NCI-H460 (cell line): ENCODE results near the gene WWOX. TPM values are rescaled to one million over a fixed set of nuclear protein-coding genes. Genes with fewer than 3 reads are reported as not detected.

Source experiments
- DNase-seq: peaks from one replicate; pipeline ENCODE4 v3.0.0-alpha.2; 2016; ENCODE audit warnings: low read depth; ENCODE audit errors: extremely low read depth
- total RNA-seq: library from RNA; depleted of rRNA; stranded (reverse); fragments of >200 nt; shearing (Covaris generic); gene quantifications from 2 replicates; pipeline ENCODE4 v1.2.3, GENCODE V29; 2014

WWOX gene
- total RNA-seq, 1 experiment from 2014 or later: 11.1 TPM

GRCh38 chr16:78619811-78620210, 520.4 kb downstream of the WWOX start:
- DNase-seq: no peak

- DNase-seq: no peak
Measured at GRCh38 chr16:78620291-78620690, 520.8 kb downstream of the WWOX start.

GRCh38 chr16:78623796-78624195, 524.3 kb downstream of the WWOX start:
- DNase-seq: no peak

DNA sequence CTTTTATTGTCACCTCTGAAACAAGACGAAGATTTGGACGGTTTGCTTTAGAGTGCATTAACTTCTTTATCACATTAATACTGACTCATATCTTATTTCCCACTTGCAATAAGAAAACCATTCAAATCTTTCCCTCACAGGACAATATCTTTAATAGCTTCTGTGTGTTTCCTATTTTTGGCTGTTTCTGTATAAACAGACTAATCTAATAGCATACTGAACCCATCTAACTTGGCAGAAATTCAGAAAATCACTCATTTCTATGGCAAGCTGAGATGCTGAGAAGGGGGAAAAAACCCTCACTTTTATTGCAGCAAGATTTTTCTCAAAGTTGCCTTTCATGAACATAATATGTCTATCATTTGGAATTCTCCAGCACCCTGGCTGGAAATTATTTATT, 524.9 kb downstream of the WWOX start:
- no peak for DNase-seq

DNA sequence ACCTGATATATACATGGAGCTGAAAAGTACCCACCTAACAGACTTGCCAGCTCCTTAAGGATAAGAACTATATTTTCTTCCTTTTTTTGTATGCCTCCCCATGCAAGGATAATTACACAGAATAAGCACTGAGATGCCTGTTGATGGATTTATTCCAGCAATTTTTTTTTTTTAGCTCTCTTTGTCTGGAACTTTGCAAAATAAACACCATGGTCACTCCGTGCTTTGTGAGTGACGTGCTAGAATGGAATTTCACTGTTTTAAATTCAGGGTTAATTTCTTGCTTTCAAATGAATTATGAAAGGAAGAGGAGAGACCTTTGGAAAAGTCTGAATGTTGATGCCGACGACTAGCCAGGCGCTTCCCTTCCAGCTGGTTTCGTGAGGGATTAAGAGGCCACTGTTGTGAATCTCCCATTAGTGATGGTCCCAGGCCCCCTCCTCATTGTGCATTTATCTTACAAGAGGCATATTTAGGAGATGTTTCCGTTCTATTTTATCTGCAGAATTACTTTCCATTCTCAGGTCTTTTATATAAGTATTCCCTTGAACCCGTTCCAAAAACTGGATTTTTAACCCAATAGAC, 529.1 kb downstream of the WWOX start:
- DNase-seq: no peak

DNA sequence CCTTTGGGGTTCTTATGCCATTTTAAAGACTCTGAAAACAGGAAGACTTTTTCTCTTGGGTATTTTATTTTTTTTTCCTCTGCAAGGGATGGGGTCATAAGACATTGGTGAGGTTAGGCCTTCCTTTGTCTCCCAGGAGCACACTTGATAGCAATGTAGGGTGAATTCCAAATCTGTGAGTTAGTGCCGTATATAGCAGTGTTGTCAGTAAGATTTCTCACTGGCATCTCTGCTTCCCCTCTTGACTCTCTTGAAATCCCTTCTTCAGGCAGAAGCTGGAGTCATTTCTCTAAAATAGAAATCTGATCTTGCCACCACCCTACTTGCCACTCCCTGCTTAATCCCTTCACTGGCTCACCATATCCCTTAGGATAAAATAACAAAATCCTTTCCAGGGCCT, 529.7 kb downstream of the WWOX start:
- no peak for DNase-seq

GRCh38 chr16:78630102-78630501, 530.6 kb downstream of the WWOX start:
- no peak for DNase-seq

DNA sequence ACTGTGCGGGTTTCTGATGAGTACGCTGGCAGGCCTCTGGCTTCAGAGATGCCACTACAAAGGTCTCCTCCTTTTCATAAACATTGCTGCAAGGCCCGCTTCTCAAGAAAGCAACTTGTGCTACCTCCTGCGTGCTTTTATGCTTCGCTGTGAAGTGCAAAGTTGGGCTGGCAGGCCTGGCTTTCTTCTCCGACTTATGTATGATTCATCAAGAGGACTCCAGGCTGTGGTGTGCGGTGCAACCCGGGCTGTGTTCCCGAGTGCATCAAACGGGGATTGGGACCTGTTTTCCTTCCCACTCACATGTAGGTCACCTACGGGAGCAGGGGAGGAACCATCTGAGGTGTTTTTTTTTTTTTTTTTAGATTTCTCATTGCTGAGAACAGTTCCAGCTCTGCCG, 534.1 kb downstream of the WWOX start:
- no peak for DNase-seq

GRCh38 chr16:78635807-78636206, 536.4 kb downstream of the WWOX start:
- no peak for DNase-seq

DNA sequence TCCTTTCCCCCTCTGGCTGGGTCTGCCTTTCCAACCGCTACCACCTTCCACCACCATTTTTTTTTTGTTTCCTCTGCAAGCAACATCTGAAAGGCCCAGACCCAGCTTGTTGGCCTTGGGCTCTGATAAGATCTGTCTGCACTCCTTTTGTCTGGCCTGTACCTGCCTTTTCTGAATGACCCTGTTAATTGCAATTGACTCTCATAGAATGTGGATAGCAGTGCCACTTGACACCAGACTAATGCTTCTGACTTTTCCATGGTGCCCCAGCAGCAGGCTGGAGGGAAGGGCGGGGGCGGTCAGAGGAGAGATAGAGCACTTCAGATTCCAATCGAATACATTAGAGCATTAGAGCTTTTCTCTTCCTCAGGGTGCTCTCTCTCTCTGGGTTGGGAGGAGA, 538.9 kb downstream of the WWOX start:
- no peak for DNase-seq

DNA sequence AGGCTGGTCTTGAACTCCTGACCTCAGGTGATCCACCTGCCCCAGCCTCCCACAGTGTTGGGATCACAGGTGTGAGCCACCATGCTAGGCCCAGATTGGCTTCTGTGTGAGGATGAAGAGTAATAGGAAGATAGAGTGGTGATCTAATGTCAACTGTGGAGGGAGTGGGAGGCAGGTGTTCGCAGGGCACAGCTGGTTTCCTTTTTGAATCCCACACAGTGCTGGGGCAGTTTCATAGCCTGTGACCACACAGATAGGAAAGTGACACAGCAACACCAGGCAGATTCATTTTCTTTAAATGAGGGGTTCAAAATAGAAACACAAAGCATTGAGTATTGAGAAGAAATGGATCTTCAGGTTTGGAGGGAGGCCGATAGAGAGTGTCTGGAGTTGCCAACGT, 540.3 kb downstream of the WWOX start:
- no peak for DNase-seq

DNA sequence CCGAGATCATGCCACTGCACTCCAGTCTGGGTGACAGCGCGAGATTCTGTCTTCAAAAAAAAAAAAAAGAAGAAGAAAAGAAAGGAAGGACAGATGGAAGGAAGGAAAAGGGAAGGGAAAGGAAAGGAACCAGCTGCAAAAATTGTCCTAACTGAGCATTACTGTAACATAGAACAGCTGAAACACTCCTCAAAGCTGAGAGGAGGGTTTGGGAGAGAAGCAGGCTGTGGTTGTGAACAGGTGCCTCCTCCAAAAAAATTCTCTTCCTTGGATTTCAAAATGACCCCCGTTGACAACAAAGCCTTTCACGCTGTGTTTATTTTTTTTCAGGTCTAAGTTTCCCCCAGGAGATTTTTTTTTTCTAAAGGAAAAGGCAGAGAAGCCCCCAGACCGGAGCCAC, 541.4 kb downstream of the WWOX start:
- no peak for DNase-seq

DNA sequence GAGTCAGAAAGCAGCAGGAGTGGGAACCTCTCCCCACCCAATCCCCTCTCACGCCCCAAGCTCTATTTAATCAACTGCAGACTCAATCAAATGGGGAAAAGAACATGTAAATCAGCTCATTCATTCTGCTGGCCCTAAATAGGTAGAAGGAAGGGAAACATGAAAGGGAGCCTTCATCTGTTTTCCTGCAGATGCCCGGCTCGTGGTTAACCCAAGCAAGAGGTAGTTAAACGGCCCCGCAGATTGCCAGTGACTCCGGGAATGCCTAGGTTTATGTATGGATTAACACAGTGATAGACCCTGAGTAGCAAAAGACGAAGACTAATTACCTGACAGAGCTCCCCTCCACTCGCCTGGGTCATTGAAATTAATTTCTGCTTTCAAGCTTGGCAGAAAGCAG, 542.0 kb downstream of the WWOX start:
- no peak for DNase-seq

DNA sequence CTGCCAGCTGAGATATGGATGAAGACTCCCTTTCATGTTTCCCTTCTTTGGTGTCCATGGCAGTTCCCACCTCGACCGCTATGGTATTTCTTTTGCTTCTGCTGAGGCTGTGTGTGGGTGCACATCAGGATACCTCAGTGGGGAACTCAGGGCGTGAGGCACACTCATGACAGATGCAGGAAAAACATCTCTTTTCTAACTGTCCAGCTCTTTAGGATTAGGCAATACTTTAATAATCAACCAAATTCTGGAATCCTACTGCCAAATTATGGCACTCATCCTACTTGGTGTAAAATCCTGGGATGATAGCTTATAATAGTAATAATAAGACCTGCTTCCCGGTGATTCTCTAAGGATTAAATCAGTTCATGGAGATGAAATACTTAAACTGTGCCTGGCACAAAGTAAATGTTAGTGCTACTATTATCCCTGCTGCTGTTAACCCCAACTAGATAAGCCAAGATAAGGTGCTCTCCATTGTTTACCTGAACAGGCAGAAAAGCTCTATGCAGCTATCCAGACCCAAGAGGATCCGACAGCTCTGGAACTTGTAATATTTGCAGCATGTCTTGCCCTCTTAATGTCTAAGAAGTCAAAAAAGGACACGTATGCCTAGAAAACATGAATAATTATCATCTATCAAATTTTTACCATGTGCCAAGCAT, 543.3 kb downstream of the WWOX start:
- no peak for DNase-seq

GRCh38 chr16:78645657-78646056, 546.2 kb downstream of the WWOX start:
- DNase-seq: no peak

DNA sequence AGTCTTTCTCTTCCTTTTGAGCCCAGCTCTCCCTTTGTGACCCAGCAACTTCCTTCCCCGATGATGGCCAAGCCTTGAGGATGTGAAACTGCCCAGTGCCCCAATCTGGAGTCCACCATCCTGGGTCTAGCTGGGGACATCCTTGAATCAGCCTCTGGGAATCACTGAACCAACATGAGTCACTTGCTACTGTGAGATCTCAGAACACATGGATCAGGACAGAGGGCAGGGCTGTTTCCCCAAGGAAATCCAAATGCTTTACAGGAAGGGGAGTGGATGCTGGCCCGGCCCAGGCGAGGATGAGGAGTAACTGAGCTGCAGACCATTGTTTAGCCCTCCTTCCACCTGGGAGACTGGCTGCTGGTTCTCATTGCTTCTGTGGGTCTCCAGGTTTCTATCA, 547.6 kb downstream of the WWOX start:
- no peak for DNase-seq

DNA sequence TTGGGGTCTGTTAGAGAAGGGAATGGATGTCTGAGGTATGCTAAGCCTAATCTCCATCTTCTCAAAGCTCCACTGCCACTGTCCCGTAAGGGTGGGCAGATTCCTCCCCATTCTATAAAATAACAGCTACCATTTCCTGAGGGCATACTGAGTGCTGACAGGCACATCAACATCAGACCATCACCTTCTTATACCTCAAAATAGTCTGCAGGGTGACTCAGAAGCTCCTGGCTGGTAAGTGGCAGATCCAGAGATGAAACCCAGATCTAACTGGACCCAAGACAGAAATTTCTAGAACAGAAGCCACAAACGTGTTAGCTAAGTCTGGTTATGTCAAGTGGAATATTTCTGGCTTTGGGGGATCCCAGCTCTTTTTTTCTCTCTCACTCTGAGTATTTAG, 548.0 kb downstream of the WWOX start:
- DNase-seq: no peak

DNA sequence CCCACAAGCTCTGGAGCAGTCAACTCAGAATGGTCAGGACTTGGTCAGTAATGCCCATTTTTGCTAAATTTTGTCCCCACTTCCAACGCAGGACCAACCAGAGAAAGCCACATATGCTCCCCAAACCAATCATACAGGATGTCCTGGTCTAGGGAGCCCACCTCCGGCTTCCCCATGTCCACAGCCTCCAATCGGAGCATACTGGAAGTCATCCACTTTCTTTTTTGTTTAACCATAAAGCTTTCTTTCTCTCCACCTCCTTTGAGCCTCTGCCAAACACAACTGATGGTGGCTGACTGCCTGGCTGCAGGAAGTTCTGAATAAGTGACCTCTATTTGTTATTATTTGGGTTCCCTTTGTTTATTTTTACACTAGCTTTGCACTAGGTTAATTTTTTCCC, 549.1 kb downstream of the WWOX start:
- DNase-seq: no peak

GRCh38 chr16:78650339-78651074, 551.1 kb downstream of the WWOX start:
- no peak for DNase-seq

DNA sequence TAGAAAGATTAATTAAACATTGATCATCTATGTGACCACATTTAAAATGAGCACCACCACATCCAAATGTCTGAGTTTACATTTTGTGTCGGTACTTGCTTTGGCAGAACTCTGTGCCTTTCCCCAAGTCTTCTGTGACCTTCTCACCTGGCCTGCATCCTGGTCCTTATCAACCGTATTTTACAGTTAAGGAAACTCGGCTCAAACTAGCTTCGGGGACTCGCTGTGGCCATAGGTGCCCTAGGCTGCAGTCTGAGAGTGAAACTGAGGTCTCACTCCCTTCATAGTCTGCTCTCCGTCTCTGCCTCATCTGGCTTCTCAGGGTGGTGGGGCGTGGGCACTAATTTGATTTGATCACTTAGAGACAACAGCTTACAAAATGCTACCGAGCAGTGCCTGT, 555.5 kb downstream of the WWOX start:
- no peak for DNase-seq

DNA sequence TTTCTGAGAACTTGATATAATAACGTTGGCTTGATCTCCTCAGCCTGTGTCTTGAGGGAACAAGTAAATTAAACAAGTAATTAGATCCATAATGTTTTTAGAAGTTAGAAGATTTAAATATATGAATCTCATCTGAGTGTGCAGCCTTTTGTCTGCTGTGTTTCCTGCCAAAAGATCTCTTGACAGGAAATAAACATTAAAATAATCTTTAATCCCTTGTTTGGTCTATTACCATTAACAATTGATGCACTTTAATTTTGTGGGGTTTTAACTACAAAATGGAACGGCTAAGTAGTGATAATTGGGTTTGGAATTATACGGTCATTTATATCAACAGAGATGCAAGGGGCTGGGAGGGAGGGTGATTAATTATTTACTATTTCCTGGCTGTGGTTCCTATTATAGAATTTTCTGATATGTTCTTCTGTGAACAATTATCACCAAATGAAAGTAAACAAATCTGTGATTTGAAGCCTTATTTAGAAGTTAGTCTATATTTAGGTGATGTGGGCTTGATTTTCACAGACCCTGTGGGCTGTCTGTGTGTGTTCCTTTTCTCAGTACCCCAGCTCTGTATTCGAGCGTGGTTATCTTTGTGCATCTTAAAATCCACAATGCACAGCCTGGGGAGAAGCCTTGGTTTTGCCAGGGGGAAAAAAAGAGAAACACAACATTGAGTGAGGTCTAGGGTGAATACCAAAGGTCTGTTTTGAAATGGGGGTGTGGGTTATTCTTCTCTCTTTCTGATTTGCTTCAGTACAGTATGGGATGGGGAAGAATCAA, 556.1 kb downstream of the WWOX start:
- DNase-seq: no peak
